Fibroblast of the aortic adventitia (primary cell): ENCODE data around the gene SBF1. TPM values are rescaled to one million over a fixed set of nuclear protein-coding genes. Genes with fewer than 3 reads are reported as not detected.

ENCODE experiments used
- DNase-seq: peaks from one replicate; pipeline ENCODE4 v3.0.0-alpha.2; 2010; ENCODE audit warnings: low read depth
- H3K4me3 ChIP-seq: 2 replicates; pipeline ENCODE4 v1.5.1; 2011; ENCODE audit warnings: low read depth, mild to moderate bottlenecking, control low read depth, low read length, moderate library complexity
- total RNA-seq: library from RNA; depleted of rRNA; stranded (reverse); fragments of >200 nt; gene quantifications from 2 replicates; pipeline ENCODE4 v1.2.3, GENCODE V29; 2012; ENCODE audit warnings: low replicate concordance
- TF ChIP-seq, protein P1 (sequence below): IDR thresholded peaks from 2 replicates; pipeline ENCODE4 v1.5.1; 2011; ENCODE audit warnings: mild to moderate bottlenecking, low read length, control low read depth, inconsistent platforms; ENCODE audit not compliant: insufficient read depth

Gene SBF1
- total RNA-seq, 1 donor: 70.9 TPM

GRCh38 chr22:50487290-50488005, 12.6 kb upstream of the SBF1 start:
- DNase-seq: no peak
- no peak overlapping the region for H3K4me3 ChIP-seq

DNA sequence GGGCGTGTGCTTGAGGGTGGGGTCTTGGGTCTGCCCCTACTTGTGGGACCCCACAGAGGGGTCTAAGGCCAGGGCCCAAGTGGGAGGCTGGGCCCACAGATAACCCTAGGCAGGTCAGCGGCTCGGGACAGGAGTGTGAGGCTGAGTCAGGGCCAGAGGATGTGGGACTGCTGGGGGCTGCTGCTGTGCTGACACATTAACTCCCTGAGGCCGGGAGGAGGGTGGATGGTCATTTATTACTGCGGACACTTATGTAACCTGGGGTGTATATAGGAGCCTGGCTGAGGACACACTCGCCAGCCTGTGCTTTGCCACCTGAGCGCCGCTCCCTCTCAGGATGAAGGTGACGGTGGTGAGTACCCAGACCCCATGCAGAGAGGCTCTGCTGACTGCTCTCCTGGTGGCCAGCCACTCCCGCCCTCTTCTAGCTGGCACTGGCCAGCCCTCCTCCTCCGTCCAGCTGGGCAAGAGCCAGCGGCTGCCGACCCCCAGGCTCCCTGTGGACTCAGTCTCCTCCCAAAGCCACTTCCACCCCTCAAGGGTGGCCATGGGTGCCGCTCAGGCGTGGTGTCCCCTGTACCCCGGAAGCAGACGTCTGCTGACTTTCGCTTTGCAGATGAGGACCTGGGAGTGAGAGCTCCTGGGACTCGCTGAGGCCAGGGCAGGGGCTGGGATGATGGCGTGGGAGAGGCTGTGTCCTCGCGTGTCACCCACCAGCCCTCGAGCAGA, 11.9 kb upstream of the SBF1 start, which contains the start of gene MIOX:
Gene MIOX, plus strand, starts transcription at position 299 of the 729 bp plus-strand sequence. Its CDS starts 39 bp downstream, at position 338.
- H3K4me3 ChIP-seq: no peak within 1 kb of the TSS
- TF ChIP-seq, protein P1, sequence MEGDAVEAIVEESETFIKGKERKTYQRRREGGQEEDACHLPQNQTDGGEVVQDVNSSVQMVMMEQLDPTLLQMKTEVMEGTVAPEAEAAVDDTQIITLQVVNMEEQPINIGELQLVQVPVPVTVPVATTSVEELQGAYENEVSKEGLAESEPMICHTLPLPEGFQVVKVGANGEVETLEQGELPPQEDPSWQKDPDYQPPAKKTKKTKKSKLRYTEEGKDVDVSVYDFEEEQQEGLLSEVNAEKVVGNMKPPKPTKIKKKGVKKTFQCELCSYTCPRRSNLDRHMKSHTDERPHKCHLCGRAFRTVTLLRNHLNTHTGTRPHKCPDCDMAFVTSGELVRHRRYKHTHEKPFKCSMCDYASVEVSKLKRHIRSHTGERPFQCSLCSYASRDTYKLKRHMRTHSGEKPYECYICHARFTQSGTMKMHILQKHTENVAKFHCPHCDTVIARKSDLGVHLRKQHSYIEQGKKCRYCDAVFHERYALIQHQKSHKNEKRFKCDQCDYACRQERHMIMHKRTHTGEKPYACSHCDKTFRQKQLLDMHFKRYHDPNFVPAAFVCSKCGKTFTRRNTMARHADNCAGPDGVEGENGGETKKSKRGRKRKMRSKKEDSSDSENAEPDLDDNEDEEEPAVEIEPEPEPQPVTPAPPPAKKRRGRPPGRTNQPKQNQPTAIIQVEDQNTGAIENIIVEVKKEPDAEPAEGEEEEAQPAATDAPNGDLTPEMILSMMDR: no peak

More at GRCh38 chr22:50487290-50488005, 12.6 kb upstream of the SBF1 start:
- TF ChIP-seq, protein P1: no peak

DNA sequence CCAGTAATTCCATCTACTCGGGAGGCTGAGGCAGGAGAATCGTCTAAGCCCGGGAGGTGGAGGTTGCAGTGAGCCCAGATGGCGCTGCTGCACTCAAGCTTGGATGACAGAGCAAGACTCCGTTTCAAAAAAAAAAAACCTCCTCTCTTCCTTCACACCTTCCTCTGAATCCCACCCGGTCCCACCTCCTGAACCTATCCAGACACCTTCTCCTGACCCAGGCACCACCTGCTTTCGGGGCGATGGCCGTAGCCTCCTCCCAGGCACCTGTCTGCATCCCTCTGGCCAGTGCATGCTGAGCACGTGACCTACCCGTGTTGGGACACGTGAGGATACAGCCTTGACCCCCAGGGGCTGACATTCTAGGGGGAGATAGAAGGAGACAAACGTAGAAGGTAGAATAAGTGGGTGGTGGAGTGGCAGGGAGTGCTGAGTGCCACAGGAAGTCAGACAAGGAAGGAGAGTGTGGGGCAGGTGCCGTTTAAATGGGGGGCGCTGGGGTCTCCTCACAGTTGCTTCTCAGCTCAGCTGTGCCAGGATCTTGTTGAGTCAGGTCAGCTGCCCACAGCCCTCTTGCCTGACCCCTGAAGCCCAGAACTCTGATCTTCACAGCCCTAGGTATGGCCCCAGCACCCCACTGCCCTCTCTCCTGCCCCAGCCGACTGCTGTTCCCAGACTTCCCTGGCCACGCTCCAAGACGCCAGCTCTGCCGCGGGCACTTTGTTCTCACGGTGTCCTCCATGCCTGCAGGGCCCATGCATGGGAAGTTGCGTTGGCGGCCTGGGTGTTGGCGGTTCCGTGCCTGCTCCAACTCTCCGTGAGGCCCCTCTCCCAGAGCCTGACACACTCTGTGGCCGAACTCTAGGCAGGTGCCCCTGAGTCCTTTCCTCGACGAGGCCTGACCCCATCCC, 10.6 kb upstream of the SBF1 start:
- TF ChIP-seq, protein P1: no peak
- no peak for DNase-seq
- no peak overlapping the region for H3K4me3 ChIP-seq

More for the DNA sequence above, 11.9 kb upstream of the SBF1 start, which contains the start of gene MIOX:
- no peak for DNase-seq

DNA sequence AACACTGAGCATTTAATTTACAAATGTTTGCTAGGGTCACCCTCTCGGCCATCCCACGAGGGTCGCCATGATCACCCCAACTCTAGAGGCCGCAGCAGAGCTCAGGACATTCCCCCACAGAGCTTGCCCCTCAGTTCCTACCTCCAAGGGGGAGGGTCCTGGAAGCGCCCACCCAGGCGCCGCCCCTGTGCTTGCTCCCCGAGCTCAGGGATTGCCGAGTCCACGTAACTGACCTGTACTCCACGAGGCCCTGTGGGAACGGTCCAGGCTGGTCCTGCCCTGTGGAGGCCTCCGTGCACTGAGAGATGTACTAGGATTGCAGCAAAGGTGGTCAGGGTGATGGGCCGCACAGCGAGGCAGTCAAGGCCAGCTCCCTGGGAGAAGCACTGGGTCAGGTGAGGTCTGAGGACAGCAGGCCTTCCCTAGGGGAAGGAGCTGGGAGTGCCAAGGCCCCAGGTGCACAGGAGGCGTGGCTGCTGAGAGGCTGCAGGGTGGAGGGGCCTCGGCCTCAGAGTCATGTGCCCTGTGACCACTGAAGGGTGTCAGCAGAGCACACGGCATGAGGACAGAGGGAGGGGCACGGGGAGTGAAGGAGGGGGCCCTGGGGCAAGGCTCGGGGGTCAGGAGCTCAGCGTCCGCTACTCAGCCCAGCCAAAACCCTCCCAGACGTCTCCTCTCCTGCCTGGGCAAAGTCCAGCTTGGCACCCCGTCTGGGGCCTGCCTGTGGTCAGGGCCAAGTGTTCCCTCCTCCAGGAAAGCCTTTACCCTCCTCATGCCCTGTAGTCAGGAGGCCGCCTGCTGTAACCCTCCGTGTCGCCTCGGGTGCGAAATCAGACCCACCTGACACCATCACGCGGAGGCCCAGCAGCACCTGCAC, 9.4 kb upstream of the SBF1 start:
- TF ChIP-seq, protein P1: no peak

DNA sequence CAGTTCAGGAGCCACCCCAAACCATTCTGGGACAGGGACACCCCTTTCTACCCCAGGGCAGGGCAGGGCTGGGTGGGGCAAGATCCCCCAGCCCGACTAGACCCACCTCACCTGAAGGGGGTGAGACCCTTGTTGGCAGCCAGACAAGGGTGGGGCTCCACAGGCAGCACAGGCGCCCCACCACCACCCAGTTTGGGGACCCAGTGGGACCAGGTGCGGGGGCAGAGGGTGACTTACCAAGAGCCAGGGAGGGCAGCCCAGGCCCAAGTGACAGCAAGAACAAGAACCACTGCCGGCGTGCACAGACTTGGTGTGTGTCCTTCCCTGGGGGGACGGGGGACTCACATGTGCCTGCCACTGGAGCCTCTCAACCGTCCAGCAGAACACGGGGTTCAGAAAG, 8.7 kb upstream of the SBF1 start:
- TF ChIP-seq, protein P1: no peak
- no peak overlapping the region for H3K4me3 ChIP-seq
- no peak for DNase-seq

More for the DNA sequence above, 9.4 kb upstream of the SBF1 start:
- no peak for DNase-seq
- no peak overlapping the region for H3K4me3 ChIP-seq
